ENCODE results near the gene FIG4.

- TF ChIP-seq CTCF (IDR thresholded peaks at IDR 0.05; ENCODE audit: poor library complexity) (no peak), EZH2 (IDR thresholded peaks at IDR 0.05; ENCODE audit: borderline replicate concordance) (no peak), EZH2phosphoT487 (IDR thresholded peaks at IDR 0.05; ENCODE audit: low read depth, severe bottlenecking, unreplicated experiment) (no peak)
These were observed 78.1 kb downstream of the FIG4 start for GRCh38 chr6:109769213-109769612.
